ENCODE data around the gene TSG101.

GRCh38 chr11:18567081-18567480 lies 40.3 kb upstream of the TSG101 start:
- TF ChIP-seq CTCF (IDR thresholded peaks at IDR 0.05) (no peak), EZH2 (IDR thresholded peaks at IDR 0.05) (no peak), EZH2phosphoT487 (IDR thresholded peaks at IDR 0.05) (no peak)
